ENCODE results near the gene ZSWIM7.

The ZSWIM7 gene, protein sequence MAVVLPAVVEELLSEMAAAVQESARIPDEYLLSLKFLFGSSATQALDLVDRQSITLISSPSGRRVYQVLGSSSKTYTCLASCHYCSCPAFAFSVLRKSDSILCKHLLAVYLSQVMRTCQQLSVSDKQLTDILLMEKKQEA

DNA sequence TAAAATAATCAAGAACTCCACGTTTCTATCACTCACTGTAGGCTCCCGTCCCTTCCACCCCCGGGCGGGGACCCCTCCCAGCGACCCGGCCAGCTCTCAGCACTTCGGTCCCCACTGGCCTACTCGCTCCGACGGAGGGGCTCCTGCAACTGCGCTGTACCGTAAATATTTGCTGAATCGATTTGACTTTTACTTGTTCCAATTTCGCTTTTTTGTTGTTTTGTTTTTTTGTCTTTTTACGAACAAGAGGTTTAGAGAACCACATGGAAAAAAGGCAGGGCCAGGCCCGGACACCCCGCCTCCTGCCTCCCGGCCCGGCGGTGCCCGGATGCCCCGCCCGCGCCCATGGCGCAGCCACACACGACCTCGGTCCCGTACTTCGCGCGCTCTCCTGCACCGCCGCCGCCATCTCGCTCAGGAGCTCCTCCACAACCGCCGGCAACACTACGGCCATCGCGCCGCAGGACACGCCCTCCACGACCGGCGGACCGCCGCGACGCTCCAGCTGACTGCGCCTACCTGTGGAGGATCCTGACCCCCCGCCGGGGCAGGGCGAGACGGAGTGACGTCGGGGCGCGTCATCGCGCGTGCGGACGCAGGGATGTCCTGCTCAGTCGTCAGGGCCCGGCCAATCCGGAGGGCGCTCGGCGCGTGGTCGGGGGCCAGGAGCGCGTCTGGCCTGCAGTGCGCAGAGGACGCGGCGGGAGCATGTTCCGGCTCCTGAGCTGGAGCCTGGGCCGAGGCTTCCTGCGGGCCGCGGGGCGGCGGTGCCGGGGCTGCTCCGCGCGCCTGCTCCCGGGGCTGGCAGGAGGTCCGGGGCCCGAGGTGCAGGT is at the start of gene ZSWIM7, which contains the start of gene TTC19:
ZSWIM7 (minus strand) TSS at position 564 of the 833 bp plus-strand sequence; CDS start at position 454, 110 bp downstream.
TTC19 (plus strand) TSS at position 684 of the 833 bp plus-strand sequence; CDS start at position 709, 25 bp downstream.
- peak; percentile 92 for DNase-seq

DNA sequence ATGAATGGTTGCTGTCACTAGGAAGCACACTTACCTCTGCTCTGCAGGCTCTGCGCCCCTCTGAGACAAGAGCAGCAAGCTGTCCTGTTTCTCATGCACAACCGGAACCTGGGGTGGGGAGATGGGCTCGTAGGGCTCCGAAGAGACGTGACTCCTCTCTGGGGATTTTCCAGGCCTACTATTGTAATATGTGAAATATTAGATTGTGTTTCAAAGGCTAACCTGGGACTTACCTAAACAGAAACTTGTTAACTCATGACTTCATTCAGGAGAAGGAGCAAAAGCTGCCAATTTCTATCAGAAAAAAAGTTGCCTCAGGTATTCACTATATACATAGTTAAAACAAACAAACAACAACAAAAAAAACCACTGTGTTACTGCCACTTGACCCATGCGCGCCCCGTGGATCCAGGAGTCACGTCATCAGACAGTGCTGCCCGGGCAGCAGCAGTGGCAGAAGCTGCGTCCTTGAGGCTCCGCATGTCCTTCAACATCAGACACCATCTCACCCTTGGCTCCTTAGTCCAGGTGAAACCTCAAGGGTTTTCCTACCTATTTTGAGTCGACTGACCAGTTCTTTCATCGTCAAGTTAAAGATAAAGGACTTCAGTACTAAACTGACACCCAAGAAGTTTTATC is 49.4 kb upstream of the ZSWIM7 start:
- no peak for DNase-seq

GRCh38 chr17:16046966-16047365 is 47.5 kb upstream of the ZSWIM7 start:
- DNase-seq, result no peak

GRCh38 chr17:16044487-16044886 is 45.0 kb upstream of the ZSWIM7 start:
- DNase-seq, result no peak

DNA sequence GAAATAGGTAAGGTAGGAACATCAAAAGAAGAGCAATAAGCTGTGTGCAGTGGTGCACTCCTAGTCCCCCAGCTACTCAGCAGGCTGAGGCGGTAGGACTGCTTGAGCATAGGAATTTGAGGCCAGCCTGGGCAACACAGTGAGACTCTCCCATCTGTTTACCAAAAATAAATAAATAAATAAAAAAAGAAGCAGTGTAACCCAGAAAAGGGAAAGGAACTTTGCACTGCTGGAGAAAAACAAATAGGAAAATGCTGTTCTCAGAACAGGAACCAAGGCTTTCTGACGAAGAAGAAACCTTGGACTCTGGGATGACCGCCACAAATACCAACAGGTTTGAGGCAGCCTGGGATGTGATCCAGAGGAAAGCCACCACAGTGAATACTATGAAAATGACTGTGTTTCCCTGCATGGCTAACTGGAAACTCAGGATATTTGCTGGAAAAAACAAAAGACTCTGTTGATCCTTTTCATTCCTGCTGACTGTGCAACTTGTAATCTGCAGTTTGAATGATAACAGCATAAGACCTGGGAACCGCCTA is 41.3 kb upstream of the ZSWIM7 start:
- no peak for DNase-seq

DNA sequence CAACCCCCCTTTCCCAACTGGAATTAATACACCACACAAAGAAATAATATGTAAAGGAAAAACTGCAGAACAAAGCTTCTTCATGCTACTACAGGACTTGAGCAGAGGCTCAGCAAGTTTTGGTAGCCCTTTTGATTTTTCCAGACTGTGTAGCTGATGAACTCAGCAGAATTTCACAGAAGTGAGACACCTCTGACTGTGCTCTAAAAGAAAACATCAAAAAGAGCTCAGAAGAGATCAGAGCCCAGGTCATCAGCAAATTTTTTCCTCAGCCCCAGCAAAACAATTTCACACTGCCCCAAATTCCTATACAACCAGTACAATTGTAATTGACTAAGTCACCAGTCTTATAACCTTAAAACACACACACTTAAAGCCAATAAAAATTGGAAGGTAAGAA is 38.1 kb upstream of the ZSWIM7 start:
- no peak for DNase-seq

DNA sequence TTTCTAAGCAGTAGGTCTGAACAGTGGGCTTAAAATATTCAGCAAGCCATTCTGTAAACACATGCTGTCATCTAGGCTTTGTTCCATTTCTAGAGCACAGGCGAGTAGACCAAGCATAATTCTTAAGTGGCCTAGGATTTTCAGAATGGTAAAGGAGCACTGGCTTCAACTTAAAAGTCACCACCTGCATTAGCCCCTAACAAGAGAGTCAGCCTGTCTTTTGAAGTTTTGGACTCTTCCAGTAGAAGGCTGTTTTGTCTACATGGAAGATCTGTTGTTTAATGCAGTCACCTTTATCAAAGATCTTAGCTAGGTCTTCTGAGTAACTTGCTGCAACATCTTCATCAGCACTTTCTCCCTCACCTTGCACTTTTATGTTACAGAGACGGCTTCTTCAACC is 36.8 kb upstream of the ZSWIM7 start:
- no peak for DNase-seq

- DNase-seq, result no peak
Observed at GRCh38 chr17:16033729-16034349, 34.3 kb upstream of the ZSWIM7 start.

- peak; percentile 14 for DNase-seq
Observed at GRCh38 chr17:16027708-16028584, 28.4 kb upstream of the ZSWIM7 start.

DNA sequence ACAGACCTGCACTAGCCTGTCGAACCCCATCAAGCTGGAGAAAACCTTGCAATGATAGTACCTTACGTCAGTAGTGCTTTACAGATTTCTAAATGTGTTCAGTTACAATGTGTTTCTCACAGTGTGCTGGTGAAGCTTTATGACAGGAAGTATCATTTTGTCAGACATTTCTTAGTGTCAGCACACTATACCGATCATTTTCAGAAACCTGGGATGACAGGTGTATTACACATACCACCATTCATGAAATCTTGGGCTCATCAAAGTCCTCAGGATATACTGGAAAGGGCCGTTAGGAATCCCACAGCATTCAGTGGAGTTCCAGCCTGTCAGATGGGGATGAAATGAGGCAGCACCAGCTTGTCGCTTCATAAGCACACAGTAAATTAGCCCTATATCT is 27.4 kb upstream of the ZSWIM7 start:
- DNase-seq, result no peak

GRCh38 chr17:16025202-16025601 is 25.7 kb upstream of the ZSWIM7 start:
- DNase-seq, result no peak

GRCh38 chr17:16023881-16024280 is 24.4 kb upstream of the ZSWIM7 start:
- no peak for DNase-seq

GRCh38 chr17:16019347-16019746 is 19.8 kb upstream of the ZSWIM7 start:
- DNase-seq, result no peak

DNA sequence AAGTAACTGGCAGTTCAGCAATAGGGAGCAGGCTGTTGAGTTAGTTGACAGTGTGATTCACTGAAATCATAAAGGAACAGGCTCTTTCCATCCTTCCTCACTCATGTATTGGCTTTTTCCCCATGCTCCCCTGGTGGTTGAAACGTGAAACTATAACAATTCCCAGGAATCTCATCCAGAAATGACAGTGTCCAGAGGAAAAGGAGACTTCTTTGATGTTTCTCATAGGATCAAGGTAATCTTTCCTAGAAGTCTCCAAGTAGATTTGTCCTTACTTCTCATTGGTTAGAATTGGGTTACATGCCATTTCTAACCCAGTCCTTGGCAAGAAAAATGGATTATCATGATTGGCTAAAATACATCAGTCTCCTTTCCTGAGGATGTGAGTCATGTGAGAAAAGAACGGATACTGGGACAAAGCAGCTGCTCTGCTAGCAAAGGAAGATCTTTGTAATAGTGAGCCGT is 14.5 kb upstream of the ZSWIM7 start:
- no peak for DNase-seq

DNA sequence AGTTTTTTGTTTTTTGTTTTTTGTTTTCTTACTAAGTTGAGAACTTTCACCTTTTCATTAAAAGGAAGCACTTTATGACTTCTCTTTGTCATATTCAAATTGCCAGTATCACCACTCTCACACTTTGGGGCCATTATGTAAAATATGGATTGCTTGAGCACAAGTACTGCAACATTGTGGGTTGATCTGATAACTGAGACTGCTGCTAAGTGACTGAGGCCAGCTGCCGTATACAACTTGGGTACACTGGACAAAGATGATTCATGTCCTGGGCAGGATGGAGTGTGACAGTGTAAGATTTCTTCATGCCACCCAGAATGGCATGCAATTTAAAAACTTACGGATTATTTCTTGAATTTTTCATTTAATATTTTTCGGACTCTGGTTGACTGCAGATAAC is 7.9 kb upstream of the ZSWIM7 start:
- no peak for DNase-seq

GRCh38 chr17:16005636-16006035 is 6.1 kb upstream of the ZSWIM7 start:
- DNase-seq, result no peak

GRCh38 chr17:16003841-16004240 is 4.3 kb upstream of the ZSWIM7 start:
- no peak for DNase-seq

DNA sequence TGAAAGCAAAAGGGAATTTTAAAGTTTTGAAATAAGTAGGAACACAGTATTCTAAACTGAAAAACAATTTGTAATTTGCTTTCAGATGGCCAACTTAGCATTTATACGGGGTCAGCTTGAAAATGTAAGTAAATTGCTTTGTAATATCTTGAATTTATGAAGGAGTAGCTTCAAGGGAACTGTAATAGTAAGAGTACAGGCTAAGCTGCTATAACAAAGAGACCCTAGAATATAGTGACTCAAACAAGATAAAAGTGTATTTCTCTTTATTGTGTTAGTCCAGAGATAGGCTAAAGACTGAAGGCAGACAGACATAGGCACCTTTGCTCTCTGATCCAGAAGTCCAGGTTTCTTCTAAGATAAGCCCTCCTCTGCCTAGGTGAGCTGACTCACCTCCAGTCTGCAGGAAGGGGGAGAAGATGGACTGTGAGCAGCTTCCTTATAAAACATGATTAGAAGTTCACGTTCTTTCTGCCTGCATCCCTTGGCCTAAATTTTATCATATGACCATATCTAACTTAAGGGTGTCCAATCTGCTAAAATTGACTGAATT is 3.3 kb upstream of the ZSWIM7 start:
- no peak for DNase-seq

- DNase-seq, result no peak
Observed at GRCh38 chr17:16001226-16001897, 1.9 kb upstream of the ZSWIM7 start.

GRCh38 chr17:15999974-16000827 is 697 bp upstream of the ZSWIM7 start:
- no peak for DNase-seq
